Activated T-helper 1 cell treated with anti-CD3 and anti-CD28 coated beads, Interleukin-12 subunit alpha, Interleukin-12 subunit beta, Interleukin-2, Interleukin-4 antibody, amounts not matched to agents 30 ng/mL and 10 ng/mL and 1 ng/mL, durations not matched to agents 14 hours and 24 hours and 36 hours (primary cell): ENCODE data around the gene LNP1. TPM values are rescaled to one million over a fixed set of nuclear protein-coding genes. Genes with fewer than 3 reads are reported as not detected.
"Not testable (repeated sequence)": the region's sequence is repeated elsewhere in the genome, so short reads cannot be mapped to it uniquely, and the experiment has no call there.

Experiments used
- DNase-seq: peaks from one replicate; pipeline ENCODE4 v3.0.0; 2021; ENCODE audit warnings: low spot score
- H3K27ac Mint-ChIP-seq: one replicate; pipeline ENCODE4 v1.8.0; 2021; ENCODE audit warnings: mild to moderate bottlenecking, mixed read lengths
- H3K27me3 Mint-ChIP-seq: one replicate; pipeline ENCODE4 v1.8.0; 2022; ENCODE audit warnings: mild to moderate bottlenecking, moderate library complexity, mixed read lengths; ENCODE audit not compliant: insufficient read depth
- H3K36me3 Mint-ChIP-seq: one replicate; pipeline ENCODE4 v1.8.0; 2021; ENCODE audit warnings: low read depth, mixed read lengths
- H3K4me1 Mint-ChIP-seq: one replicate; pipeline ENCODE4 v1.8.0; 2021; ENCODE audit warnings: low read depth, mixed read lengths
- H3K4me3 Mint-ChIP-seq: one replicate; pipeline ENCODE4 v1.8.0; 2021; ENCODE audit warnings: mild to moderate bottlenecking, moderate library complexity, mixed read lengths
- H3K9me3 Mint-ChIP-seq: one replicate; pipeline ENCODE4 v1.8.0; 2021; ENCODE audit warnings: mixed read lengths
- intact Hi-C: fragments of 100-400 bp; cut with micrococcal nuclease; formaldehyde crosslinking; loops from one replicate; pipeline ENCODE4 v1.15.1; 2024
- total RNA-seq: library from RNA; stranded (reverse); gene quantifications from 2 replicates; pipeline ENCODE4 v1.2.3, GENCODE V29; 2022

Gene LNP1
- total RNA-seq, 1 donor from 2014 or later, result 2.6 TPM

GRCh38 chr3:100424261-100424660 is 22.9 kb downstream of the LNP1 start:
- Mint-ChIP-seq H3K4me1 (no peaks in the 10 kb centered on the region), H3K27ac (no peak overlapping the region), H3K9me3 (no peaks in the 10 kb centered on the region), H3K27me3 (peaks cover 8% of the 10 kb centered on the region), H3K36me3 (no peaks in the 10 kb centered on the region), H3K4me3 (no peak overlapping the region)
- no peak for DNase-seq
- intact Hi-C loops, result no loop called here

GRCh38 chr3:100425316-100425715 is 24.0 kb downstream of the LNP1 start:
- H3K4me3 Mint-ChIP-seq, result no peak overlapping the region
- intact Hi-C loops, result no loop called here
- H3K4me1 Mint-ChIP-seq, result no peaks in the 10 kb centered on the region
- DNase-seq, result no peak
- H3K27me3 Mint-ChIP-seq, result peaks cover 8% of the 10 kb centered on the region
- H3K27ac Mint-ChIP-seq, result no peak overlapping the region
- no peaks in the 10 kb centered on the region for H3K36me3 Mint-ChIP-seq
- H3K9me3 Mint-ChIP-seq, result no peaks in the 10 kb centered on the region

GRCh38 chr3:100426067-100426682 is 24.8 kb downstream of the LNP1 start:
- Mint-ChIP-seq H3K27me3 (peaks cover 5% of the 10 kb centered on the region), H3K9me3 (no peaks in the 10 kb centered on the region), H3K4me3 (no peak overlapping the region), H3K36me3 (no peaks in the 10 kb centered on the region), H3K4me1 (no peaks in the 10 kb centered on the region), H3K27ac (no peak overlapping the region)
- DNase-seq, result no peak
- intact Hi-C loops, result no loop called here

- no peaks in the 10 kb centered on the region for H3K4me1 Mint-ChIP-seq
- intact Hi-C loops, result no loop called here
- no peak overlapping the region for H3K27ac Mint-ChIP-seq
- peaks cover 5% of the 10 kb centered on the region for H3K27me3 Mint-ChIP-seq
- H3K9me3 Mint-ChIP-seq, result no peaks in the 10 kb centered on the region
- no peak overlapping the region for H3K4me3 Mint-ChIP-seq
- no peaks in the 10 kb centered on the region for H3K36me3 Mint-ChIP-seq
- no peak for DNase-seq
Observed at GRCh38 chr3:100427699-100428098, 26.4 kb downstream of the LNP1 start.

- peaks cover 5% of the 10 kb centered on the region for H3K27me3 Mint-ChIP-seq
- no peaks in the 10 kb centered on the region for H3K4me1 Mint-ChIP-seq
- DNase-seq, result no peak
- H3K4me3 Mint-ChIP-seq, result no peak overlapping the region
- no peaks in the 10 kb centered on the region for H3K9me3 Mint-ChIP-seq
- H3K27ac Mint-ChIP-seq, result no peak overlapping the region
- intact Hi-C loops, result no loop called here
- no peaks in the 10 kb centered on the region for H3K36me3 Mint-ChIP-seq
Observed at GRCh38 chr3:100429187-100429716, 27.9 kb downstream of the LNP1 start.

- Mint-ChIP-seq H3K9me3 (peaks cover 7% of the 10 kb centered on the region), H3K4me3 (no peak overlapping the region), H3K4me1 (peaks cover 9% of the 10 kb centered on the region), H3K27me3 (no peaks in the 10 kb centered on the region), H3K27ac (no peak overlapping the region), H3K36me3 (no peaks in the 10 kb centered on the region)
- intact Hi-C loops, result no loop called here
- no peak for DNase-seq
Observed at GRCh38 chr3:100436951-100437350, 35.6 kb downstream of the LNP1 start.

- H3K4me1 Mint-ChIP-seq, result peaks cover 9% of the 10 kb centered on the region
- H3K27ac Mint-ChIP-seq, result no peak overlapping the region
- no peaks in the 10 kb centered on the region for H3K36me3 Mint-ChIP-seq
- H3K27me3 Mint-ChIP-seq, result no peaks in the 10 kb centered on the region
- no peak for DNase-seq
- intact Hi-C loops, result no loop called here
- H3K4me3 Mint-ChIP-seq, result no peak overlapping the region
- H3K9me3 Mint-ChIP-seq, result peaks cover 7% of the 10 kb centered on the region
Observed at GRCh38 chr3:100437721-100438622, 36.6 kb downstream of the LNP1 start.

GRCh38 chr3:100438623-100438974 is 37.3 kb downstream of the LNP1 start:
- H3K9me3 Mint-ChIP-seq, result peaks cover 7% of the 10 kb centered on the region

GRCh38 chr3:100440895-100441294 is 39.6 kb downstream of the LNP1 start:
- no peak for DNase-seq
- intact Hi-C loops, result no loop called here
- H3K27me3 Mint-ChIP-seq, result no peaks in the 10 kb centered on the region
- H3K4me1 Mint-ChIP-seq, result peaks cover 9% of the 10 kb centered on the region
- H3K36me3 Mint-ChIP-seq, result no peaks in the 10 kb centered on the region
- H3K9me3 Mint-ChIP-seq, result no peaks in the 10 kb centered on the region
- H3K27ac Mint-ChIP-seq, result no peak overlapping the region
- H3K4me3 Mint-ChIP-seq, result no peak overlapping the region

More at GRCh38 chr3:100438623-100438974, 37.3 kb downstream of the LNP1 start:
- intact Hi-C loops, result no loop called here
- no peaks in the 10 kb centered on the region for H3K27me3 Mint-ChIP-seq
- H3K36me3 Mint-ChIP-seq, result no peaks in the 10 kb centered on the region
- DNase-seq, result no peak
- H3K4me3 Mint-ChIP-seq, result no peak overlapping the region
- H3K27ac Mint-ChIP-seq, result no peak overlapping the region
- peaks cover 9% of the 10 kb centered on the region for H3K4me1 Mint-ChIP-seq

- no peak for DNase-seq
- Mint-ChIP-seq H3K27me3 (no peaks in the 10 kb centered on the region), H3K4me1 (peaks cover 9% of the 10 kb centered on the region), H3K9me3 (peaks cover 9% of the 10 kb centered on the region), H3K36me3 (no peaks in the 10 kb centered on the region), H3K27ac (no peak overlapping the region), H3K4me3 (no peak overlapping the region)
- intact Hi-C loops, result no loop called here
Observed at GRCh38 chr3:100443690-100444089, 42.4 kb downstream of the LNP1 start.

- H3K27ac Mint-ChIP-seq, intact Hi-C loops, H3K4me1 Mint-ChIP-seq, DNase-seq, H3K9me3 Mint-ChIP-seq, H3K4me3 Mint-ChIP-seq, H3K27me3 Mint-ChIP-seq, H3K36me3 Mint-ChIP-seq: not testable (repeated sequence)
Observed at GRCh38 chr3:100447067-100447466, 45.7 kb downstream of the LNP1 start.

- H3K27ac Mint-ChIP-seq, result no peak overlapping the region
- H3K36me3 Mint-ChIP-seq, result no peaks in the 10 kb centered on the region
- H3K4me3 Mint-ChIP-seq, result no peak overlapping the region
- no peak for DNase-seq
- no peaks in the 10 kb centered on the region for H3K4me1 Mint-ChIP-seq
- H3K9me3 Mint-ChIP-seq, result peaks cover 9% of the 10 kb centered on the region
- intact Hi-C loops, result no loop called here
- H3K27me3 Mint-ChIP-seq, result no peaks in the 10 kb centered on the region
Observed at GRCh38 chr3:100448079-100448478, 46.7 kb downstream of the LNP1 start.

GRCh38 chr3:100449214-100449613 is 47.9 kb downstream of the LNP1 start:
- H3K27ac Mint-ChIP-seq, result no peak overlapping the region
- no peak overlapping the region for H3K4me3 Mint-ChIP-seq
- H3K4me1 Mint-ChIP-seq, result no peaks in the 10 kb centered on the region
- H3K9me3 Mint-ChIP-seq, result peaks cover 9% of the 10 kb centered on the region
- intact Hi-C loops, result no loop called here
- no peaks in the 10 kb centered on the region for H3K36me3 Mint-ChIP-seq
- no peaks in the 10 kb centered on the region for H3K27me3 Mint-ChIP-seq
- DNase-seq, result no peak
